ENCODE data around the gene CDK6. TPM values are rescaled to one million over a fixed set of nuclear protein-coding genes. Genes with fewer than 3 reads are reported as not detected.

The CDK6 gene
- total and polyA plus RNA-seq, 5 experiments from 2014 or later, result 10.1 to 29.4 (median 12.9) TPM

GRCh38 chr7:92843034-92843760 is 6.8 kb upstream of the CDK6 start:
- Mint-ChIP-seq H3K36me3 (no peaks in the 10 kb centered on the region), H3K4me1 (no peaks in the 10 kb centered on the region), H3K4me3 (no peak overlapping the region), H3K27ac (no peak overlapping the region), H3K9me3 (peaks cover 0 to 11% (median 0%) of the 10 kb centered on the region in 9 donors), H3K27me3 (peaks cover 0 to 4% (median 0%) of the 10 kb centered on the region in 5 donors)
- POLR2A ChIA-PET, result no interaction called here
- DNase-seq, result no peak
- ATAC-seq, result no peak

- H3K4me1 Mint-ChIP-seq, result peaks cover 4 to 8% (median 7%) of the 10 kb centered on the region in 4 donors
- peaks cover 0 to 4% (median 2%) of the 10 kb centered on the region in 5 donors for H3K27me3 Mint-ChIP-seq
- peak overlapping the region in 1 of 10 donors; percentile 15 for H3K27ac Mint-ChIP-seq
- POLR2A ChIA-PET, result no interaction called here
- H3K36me3 Mint-ChIP-seq, result no peaks in the 10 kb centered on the region
- DNase-seq, result no peak
- H3K9me3 Mint-ChIP-seq, result peaks cover 0 to 11% (median 0%) of the 10 kb centered on the region in 9 donors
- ATAC-seq, result no peak
- no peak overlapping the region for H3K4me3 Mint-ChIP-seq
Observed at GRCh38 chr7:92841192-92841591, 4.8 kb upstream of the CDK6 start.

- H3K4me3 Mint-ChIP-seq, result no peak overlapping the region
- POLR2A ChIA-PET, result interaction anchor here (1.0 kb wide), 1 partner anchor 64 kb away, joined by 4 read pairs; no protein-coding TSS in a partner anchor
- H3K27me3 Mint-ChIP-seq, result peaks cover 0 to 8% (median 4%) of the 10 kb centered on the region in 5 donors
- H3K9me3 Mint-ChIP-seq, result peaks cover 0 to 11% (median 0%) of the 10 kb centered on the region in 9 donors
- H3K4me1 Mint-ChIP-seq, result peaks cover 10 to 15% (median 10%) of the 10 kb centered on the region in 4 donors
- ATAC-seq (no peak), DNase-seq (no peak)
- no peak overlapping the region for H3K27ac Mint-ChIP-seq
- peaks cover 0 to 3% (median 0%) of the 10 kb centered on the region in 3 donors for H3K36me3 Mint-ChIP-seq
Observed at GRCh38 chr7:92840316-92840715, 3.9 kb upstream of the CDK6 start.

- ATAC-seq (no peak), DNase-seq (no peak)
- Mint-ChIP-seq H3K4me1 (peaks cover 10 to 18% (median 10%) of the 10 kb centered on the region in 4 donors), H3K27ac (no peak overlapping the region), H3K9me3 (peaks cover 0 to 11% (median 0%) of the 10 kb centered on the region in 9 donors), H3K27me3 (peaks cover 0 to 10% (median 4%) of the 10 kb centered on the region in 5 donors), H3K36me3 (peaks cover 0 to 4% (median 0%) of the 10 kb centered on the region in 3 donors), H3K4me3 (no peak overlapping the region)
- POLR2A ChIA-PET, result interaction anchor here (1.0 kb wide), 1 partner anchor 64 kb away, joined by 4 read pairs; no protein-coding TSS in a partner anchor
Observed at GRCh38 chr7:92839901-92840300, 3.5 kb upstream of the CDK6 start.

- Mint-ChIP-seq H3K36me3 (peaks cover 0 to 4% (median 0%) of the 10 kb centered on the region in 3 donors), H3K27ac (no peak overlapping the region), H3K4me1 (peaks cover 10 to 21% (median 10%) of the 10 kb centered on the region in 4 donors), H3K9me3 (peaks cover 0 to 9% (median 0%) of the 10 kb centered on the region in 9 donors), H3K4me3 (no peak overlapping the region), H3K27me3 (peaks cover 0 to 12% (median 4%) of the 10 kb centered on the region in 5 donors)
- POLR2A ChIA-PET, result no interaction called here
- DNase-seq, result no peak
- ATAC-seq, result no peak
Observed at GRCh38 chr7:92838934-92839333, 2.6 kb upstream of the CDK6 start.

- Mint-ChIP-seq H3K4me1 (peaks cover 18 to 37% (median 21%) of the 10 kb centered on the region in 4 donors), H3K27ac (peak overlapping the region; percentile 57 to 90 (median 78)), H3K36me3 (peaks cover 0 to 4% (median 0%) of the 10 kb centered on the region in 3 donors), H3K4me3 (peak overlapping the region; percentile 80 to 95 (median 87)), H3K9me3 (no peaks in the 10 kb centered on the region), H3K27me3 (peaks cover 0 to 12% (median 4%) of the 10 kb centered on the region in 5 donors)
- POLR2A ChIA-PET, result interaction anchor here (0.7 to 1.6 kb wide), 4 partner anchors 124 to 395 kb away, joined by 3 to 8 read pairs (median 3); partner anchors contain the start of genes PEX1, RBM48 and VPS50
- DNase-seq, result peak in 3 of 10 donors; percentile 9 to 13 (median 11)
- ATAC-seq, result no peak
Observed at GRCh38 chr7:92837000-92837749, 802 bp upstream of the CDK6 start.

GRCh38 chr7:92835851-92836488 is 403 bp downstream of the CDK6 start:
- POLR2A ChIA-PET, result interaction anchor here (1.4 to 1.6 kb wide), 2 partner anchors 9 to 308 kb away, joined by 3 to 8 read pairs; partner anchors contain the start of genes PEX1 and RBM48
- Mint-ChIP-seq H3K4me3 (peak overlapping the region; percentile 88 to 99 (median 96)), H3K9me3 (no peaks in the 10 kb centered on the region), H3K4me1 (peaks cover 28 to 47% (median 30%) of the 10 kb centered on the region in 4 donors), H3K27ac (peak overlapping the region; percentile 86 to 96 (median 90)), H3K27me3 (peaks cover 0 to 12% (median 2%) of the 10 kb centered on the region in 5 donors), H3K36me3 (peaks cover 0 to 4% (median 0%) of the 10 kb centered on the region in 3 donors)
- ATAC-seq, result peak; percentile 11 to 24
- DNase-seq, result peak in 8 of 10 donors; percentile 17 to 51 (median 30)

- H3K4me3 Mint-ChIP-seq, result peak overlapping the region; percentile 88 to 99 (median 96)
- peak overlapping the region; percentile 86 to 96 (median 90) for H3K27ac Mint-ChIP-seq
- H3K4me1 Mint-ChIP-seq, result peaks cover 29 to 48% (median 36%) of the 10 kb centered on the region in 4 donors
- ATAC-seq, result peak; percentile 13 to 16
- no peaks in the 10 kb centered on the region for H3K9me3 Mint-ChIP-seq
- H3K36me3 Mint-ChIP-seq, result peaks cover 0 to 4% (median 0%) of the 10 kb centered on the region in 3 donors
- POLR2A ChIA-PET, result interaction anchor here (0.9 to 1.6 kb wide), 4 partner anchors 10 to 307 kb away, joined by 3 to 8 read pairs (median 4); partner anchors contain the start of genes PEX1 and RBM48
- peaks cover 0 to 12% (median 0%) of the 10 kb centered on the region in 5 donors for H3K27me3 Mint-ChIP-seq
- DNase-seq, result peak; percentile 14 to 70 (median 38)
Observed at GRCh38 chr7:92835261-92835850, 1.0 kb downstream of the CDK6 start.

GRCh38 chr7:92834507-92835260 is 1.7 kb downstream of the CDK6 start:
- peak overlapping the region; percentile 88 to 99 (median 95) for H3K4me3 Mint-ChIP-seq
- DNase-seq (peak in 3 of 10 donors; percentile 5 to 23 (median 11)), ATAC-seq (no peak)
- H3K4me1 Mint-ChIP-seq, result peaks cover 29 to 52% (median 40%) of the 10 kb centered on the region in 4 donors
- no peaks in the 10 kb centered on the region for H3K9me3 Mint-ChIP-seq
- peaks cover 0 to 4% (median 0%) of the 10 kb centered on the region in 3 donors for H3K36me3 Mint-ChIP-seq
- peaks cover 0 to 12% (median 0%) of the 10 kb centered on the region in 5 donors for H3K27me3 Mint-ChIP-seq
- peak overlapping the region in 9 of 10 donors; percentile 49 to 95 (median 90) for H3K27ac Mint-ChIP-seq
- POLR2A ChIA-PET, result interaction anchor here (0.9 to 1.6 kb wide), 3 partner anchors 24 to 214 kb away, joined by 3 to 5 read pairs (median 3); no protein-coding TSS in a partner anchor

GRCh38 chr7:92833766-92834506 is 2.4 kb downstream of the CDK6 start:
- H3K4me3 Mint-ChIP-seq, result peak overlapping the region; percentile 88 to 99 (median 95)
- ATAC-seq (peak; percentile 36 to 40), DNase-seq (peak; percentile 40 to 76 (median 60))
- H3K27ac Mint-ChIP-seq, result peak overlapping the region; percentile 80 to 95 (median 90)
- H3K36me3 Mint-ChIP-seq, result peaks cover 0 to 4% (median 0%) of the 10 kb centered on the region in 3 donors
- H3K27me3 Mint-ChIP-seq, result peaks cover 0 to 12% (median 0%) of the 10 kb centered on the region in 5 donors
- no peaks in the 10 kb centered on the region for H3K9me3 Mint-ChIP-seq
- peaks cover 29 to 57% (median 45%) of the 10 kb centered on the region in 4 donors for H3K4me1 Mint-ChIP-seq
- POLR2A ChIA-PET, result interaction anchor here (0.9 to 2.4 kb wide), 6 partner anchors 23 to 214 kb away, joined by 3 to 8 read pairs (median 4); no protein-coding TSS in a partner anchor

Data from naive thymus-derived CD8-positive, alpha-beta T cell (primary cell).